Epithelial cell of esophagus (primary cell): ENCODE results near the gene CNPY2.
A peak's percentile ranks its signal among the peaks of the same experiment; 100 is the strongest.
"Not testable (repeated sequence)": the region's sequence is repeated elsewhere in the genome, so short reads cannot be mapped to it uniquely, and the experiment has no call there.

Source experiments
- DNase-seq: peaks from one replicate; pipeline ENCODE4 v3.0.0; 2010; ENCODE audit warnings: low read depth
- H3K4me3 ChIP-seq: 2 replicates; pipeline ENCODE4 v1.5.1; 2011; ENCODE audit warnings: mild to moderate bottlenecking, low read length, control low read depth
- CTCF ChIP-seq: IDR thresholded peaks from 2 replicates; pipeline ENCODE4 v1.5.1; 2011; ENCODE audit warnings: low read depth, mild to moderate bottlenecking, low read length, control low read depth, inconsistent platforms; ENCODE audit not compliant: insufficient read depth; ENCODE audit errors: missing control alignments

Gene CNPY2

GRCh38 chr12:56338308-56339157 lies 22.7 kb upstream of the CNPY2 start, which contains the start of gene IL23A:
IL23A (plus strand) TSS chr12:56338884; CDS start chr12:56339045, 161 bp downstream.
- TF ChIP-seq CTCF: no peak
- peak; percentile 93 for DNase-seq
- H3K4me3 ChIP-seq: no peak within 1 kb of the TSS

- no peak overlapping the region for H3K4me3 ChIP-seq
- DNase-seq: peak; percentile 27
- no peak for TF ChIP-seq CTCF
These were observed 22.0 kb upstream of the CNPY2 start for GRCh38 chr12:56337753-56338251.

- no peak for TF ChIP-seq CTCF
- H3K4me3 ChIP-seq: no peak overlapping the region
- DNase-seq: peak; percentile 62
These were observed 20.8 kb upstream of the CNPY2 start for GRCh38 chr12:56336361-56337167.

GRCh38 chr12:56335527-56335926 lies 19.7 kb upstream of the CNPY2 start:
- DNase-seq, H3K4me3 ChIP-seq: not testable (repeated sequence)

GRCh38 chr12:56334490-56334793 lies 18.7 kb upstream of the CNPY2 start:
- no peak for TF ChIP-seq CTCF
- no peak for DNase-seq
- H3K4me3 ChIP-seq: peak overlapping the region; percentile 77

GRCh38 chr12:56333679-56334489 lies 18.1 kb upstream of the CNPY2 start, which contains the start of gene PAN2:
PAN2 (minus strand) TSS chr12:56334000; CDS start chr12:56333094, 906 bp downstream.
- peak; percentile 79 for TF ChIP-seq CTCF
- peak; percentile 98 for DNase-seq
- H3K4me3 ChIP-seq: peak within 1 kb of the TSS; percentile 77
